ENCODE measurements around the gene C12orf43. TPM values are rescaled to one million over a fixed set of nuclear protein-coding genes. Genes with fewer than 3 reads are reported as not detected.

Gene C12orf43
- total RNA-seq, 1 experiment from 2014 or later, result 22.1 TPM

GRCh38 chr12:120971299-120972180 is 44.7 kb downstream of the C12orf43 start:
- Mint-ChIP-seq H3K27ac (ENCODE audit: unreplicated experiment) (no peak overlapping the region), H3K9me3 (ENCODE audit: unreplicated experiment) (no peaks in the 10 kb centered on the region), H3K4me3 (ENCODE audit: unreplicated experiment) (no peak overlapping the region), H3K27me3 (ENCODE audit: insufficient read depth, unreplicated experiment) (no peaks in the 10 kb centered on the region), H3K36me3 (ENCODE audit: insufficient read depth, unreplicated experiment) (peaks cover 85% of the 10 kb centered on the region), H3K4me1 (ENCODE audit: low read depth, unreplicated experiment) (peaks cover 12% of the 10 kb centered on the region)
- DNase-seq, result peak in 1 of 2 experiments; percentile 43
- H3K27me3 ChIP-seq (replicated peaks; ENCODE audit: control insufficient read depth, insufficient read depth, low read length), result no peaks in the 10 kb centered on the region
- peaks cover 18% of the 10 kb centered on the region for H3K36me3 ChIP-seq (ENCODE audit: control insufficient read depth, insufficient read depth, low read length)
- intact Hi-C loops (cut with micrococcal nuclease; ENCODE audit: unreplicated experiment), result loop anchor here (2.0 kb wide), 2 partner anchors 37 to 389 kb away; no protein-coding TSS in a partner anchor
- no peak overlapping the region for H3K4me3 ChIP-seq (ENCODE audit: low read depth, low read length)
- TF ChIP-seq CTCF (IDR thresholded peaks at IDR 0.05; ENCODE audit: insufficient read depth in 1 of 2, low read depth in 1 of 2, low read length in 1 of 2, severe bottlenecking in 1 of 2, unreplicated experiment in 1 of 2), result peak; percentile 45 to 68
- ChIA-PET CTCF (interaction anchor here (0.5 to 2.4 kb wide), 11 partner anchors 9 to 390 kb away, joined by 3 to 21 read pairs (median 4); partner anchors contain the start of gene POP5), POLR2A (interaction anchor here (1.0 to 1.2 kb wide), 5 partner anchors 9 to 54 kb away, joined by 3 to 7 read pairs (median 4); no protein-coding TSS in a partner anchor)
- no peaks in the 10 kb centered on the region for H3K9me3 ChIP-seq
- H3K4me1 ChIP-seq, result peaks cover 36% of the 10 kb centered on the region
- BruUV-seq (replicated peaks), result no TSS peak

- Histone ChIP-seq H3K4me3 (ENCODE audit: low read depth, low read length) (no peak overlapping the region), H3K36me3 (ENCODE audit: control insufficient read depth, insufficient read depth, low read length) (peaks cover 15% of the 10 kb centered on the region), H3K27me3 (replicated peaks; ENCODE audit: control insufficient read depth, insufficient read depth, low read length) (no peaks in the 10 kb centered on the region), H3K9me3 (no peaks in the 10 kb centered on the region), H3K4me1 (peaks cover 33% of the 10 kb centered on the region)
- no peaks in the 10 kb centered on the region for H3K27me3 Mint-ChIP-seq (ENCODE audit: insufficient read depth, unreplicated experiment)
- H3K36me3 Mint-ChIP-seq (ENCODE audit: insufficient read depth, unreplicated experiment), result peaks cover 91% of the 10 kb centered on the region
- no peak overlapping the region for H3K27ac Mint-ChIP-seq (ENCODE audit: unreplicated experiment)
- DNase-seq, result no peak
- TF ChIP-seq CTCF (IDR thresholded peaks at IDR 0.05; ENCODE audit: insufficient read depth in 1 of 2, low read depth in 1 of 2, low read length in 1 of 2, severe bottlenecking in 1 of 2, unreplicated experiment in 1 of 2), result no peak
- peaks cover 7% of the 10 kb centered on the region for H3K4me1 Mint-ChIP-seq (ENCODE audit: low read depth, unreplicated experiment)
- H3K9me3 Mint-ChIP-seq (ENCODE audit: unreplicated experiment), result no peaks in the 10 kb centered on the region
- BruUV-seq (replicated peaks), result no TSS peak
- H3K4me3 Mint-ChIP-seq (ENCODE audit: unreplicated experiment), result no peak overlapping the region
- POLR2A ChIA-PET, result no interaction called here
- intact Hi-C loops (cut with micrococcal nuclease; ENCODE audit: unreplicated experiment), result no loop called here
- CTCF ChIA-PET, result no interaction called here
Observed at GRCh38 chr12:120970310-120970709, 46.0 kb downstream of the C12orf43 start.

- TF ChIP-seq CTCF (IDR thresholded peaks at IDR 0.05; ENCODE audit: insufficient read depth in 1 of 2, low read depth in 1 of 2, low read length in 1 of 2, severe bottlenecking in 1 of 2, unreplicated experiment in 1 of 2), result no peak
- no peaks in the 10 kb centered on the region for H3K27me3 Mint-ChIP-seq (ENCODE audit: insufficient read depth, unreplicated experiment)
- ChIA-PET POLR2A (interaction anchor here (0.7 to 1.7 kb wide), 3 partner anchors 13 to 15 kb away, joined by 3 to 8 read pairs (median 6); partner anchors contain the start of gene HNF1A), CTCF (interaction anchor here (0.6 kb wide), 1 partner anchor 19 kb away, joined by 3 read pairs; no protein-coding TSS in a partner anchor)
- Histone ChIP-seq H3K4me3 (ENCODE audit: low read depth, low read length) (no peak overlapping the region), H3K9me3 (no peaks in the 10 kb centered on the region), H3K27me3 (replicated peaks; ENCODE audit: control insufficient read depth, insufficient read depth, low read length) (no peaks in the 10 kb centered on the region), H3K36me3 (ENCODE audit: control insufficient read depth, insufficient read depth, low read length) (peaks cover 6% of the 10 kb centered on the region), H3K4me1 (peaks cover 25% of the 10 kb centered on the region)
- intact Hi-C loops (cut with micrococcal nuclease; ENCODE audit: unreplicated experiment), result loop anchor here (10.0 kb wide), 1 partner anchor 111 kb away; no protein-coding TSS in a partner anchor
- H3K27ac Mint-ChIP-seq (ENCODE audit: unreplicated experiment), result peak overlapping the region; percentile 23
- BruUV-seq (replicated peaks), result no TSS peak
- DNase-seq, result peak in 1 of 2 experiments; percentile 54
- H3K36me3 Mint-ChIP-seq (ENCODE audit: insufficient read depth, unreplicated experiment), result peaks cover 88% of the 10 kb centered on the region
- H3K9me3 Mint-ChIP-seq (ENCODE audit: unreplicated experiment), result no peaks in the 10 kb centered on the region
- peak overlapping the region; percentile 16 for H3K4me3 Mint-ChIP-seq (ENCODE audit: unreplicated experiment)
- H3K4me1 Mint-ChIP-seq (ENCODE audit: low read depth, unreplicated experiment), result peaks cover 13% of the 10 kb centered on the region
Observed at GRCh38 chr12:120965534-120966091, 50.7 kb downstream of the C12orf43 start.

Measured in Caco-2 (cell line).